Epidermal melanocyte (primary cell): ENCODE results near the gene WNK4.
"Not testable (repeated sequence)": the region's sequence is repeated elsewhere in the genome, so short reads cannot be mapped to it uniquely, and the experiment has no call there.

Experiments
- DNase-seq: peaks from one replicate; pipeline ENCODE4 v3.0.0; 2011; ENCODE audit warnings: low spot score; ENCODE audit not compliant: insufficient read length

Gene WNK4

DNA sequence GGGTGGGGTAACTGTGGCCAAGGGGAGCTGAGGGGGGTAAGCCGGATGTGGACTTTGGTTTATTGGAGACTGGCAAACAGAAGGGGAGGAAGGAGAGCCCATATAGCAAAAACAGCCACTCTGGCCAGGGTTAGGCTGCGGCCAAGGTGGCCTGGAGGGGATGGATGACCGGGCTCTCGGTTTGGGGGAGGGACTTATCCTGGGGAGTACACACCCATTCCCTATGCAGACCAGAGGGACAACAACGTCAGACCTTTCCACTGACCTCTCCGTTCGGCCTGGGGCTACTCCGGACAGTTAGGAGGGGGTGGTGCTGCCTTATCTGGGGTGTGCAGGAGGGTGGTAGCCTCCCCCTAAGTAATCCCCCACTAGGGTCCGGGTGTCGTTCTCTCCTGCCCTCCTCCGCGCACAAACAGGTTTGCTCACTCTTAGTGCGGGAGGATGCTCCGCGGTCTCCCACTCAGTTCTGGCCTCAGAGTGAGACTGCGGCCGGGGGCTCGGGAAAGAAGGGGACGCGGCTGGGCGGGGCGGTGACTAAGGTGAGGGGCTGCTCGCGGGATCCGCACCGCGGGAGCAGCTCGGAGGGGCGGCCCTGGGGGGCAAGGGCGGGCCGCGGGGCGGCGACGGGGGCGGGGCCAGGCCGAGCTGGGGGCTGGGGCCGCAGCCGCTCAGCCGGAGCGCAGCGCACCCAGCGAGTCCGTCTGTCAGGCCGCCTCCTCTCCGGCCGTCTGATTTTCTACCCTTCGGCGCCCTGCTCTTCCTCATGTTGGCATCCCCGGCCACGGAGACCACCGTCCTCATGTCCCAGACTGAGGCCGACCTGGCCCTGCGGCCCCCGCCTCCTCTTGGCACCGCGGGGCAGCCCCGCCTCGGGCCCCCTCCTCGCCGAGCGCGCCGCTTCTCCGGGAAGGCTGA lies at the start of gene WNK4:
Gene WNK4 (plus strand): TSS at position 675 of the 915 bp plus-strand sequence. CDS start 89 bp downstream, at position 764.
- DNase-seq: no peak

DNA sequence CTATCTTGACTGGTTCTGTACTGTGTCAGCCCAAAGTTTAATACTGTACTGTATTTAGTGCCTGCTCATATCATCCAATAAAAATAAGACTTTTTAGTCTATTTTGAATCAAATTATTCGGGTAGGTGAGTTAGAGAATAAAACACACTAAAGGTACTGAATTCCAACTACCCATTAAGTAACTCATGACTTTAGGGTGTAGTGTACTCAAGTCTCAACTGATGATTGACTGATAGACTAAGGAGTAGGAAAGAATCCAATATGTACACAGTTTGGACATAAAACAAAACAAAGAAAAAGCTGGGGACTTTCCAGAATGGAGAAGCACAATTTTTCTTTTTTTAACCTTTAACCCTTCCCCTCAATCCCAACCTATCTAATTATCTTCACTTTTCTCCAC lies 39.7 kb upstream of the WNK4 start:
- DNase-seq: no peak

DNA sequence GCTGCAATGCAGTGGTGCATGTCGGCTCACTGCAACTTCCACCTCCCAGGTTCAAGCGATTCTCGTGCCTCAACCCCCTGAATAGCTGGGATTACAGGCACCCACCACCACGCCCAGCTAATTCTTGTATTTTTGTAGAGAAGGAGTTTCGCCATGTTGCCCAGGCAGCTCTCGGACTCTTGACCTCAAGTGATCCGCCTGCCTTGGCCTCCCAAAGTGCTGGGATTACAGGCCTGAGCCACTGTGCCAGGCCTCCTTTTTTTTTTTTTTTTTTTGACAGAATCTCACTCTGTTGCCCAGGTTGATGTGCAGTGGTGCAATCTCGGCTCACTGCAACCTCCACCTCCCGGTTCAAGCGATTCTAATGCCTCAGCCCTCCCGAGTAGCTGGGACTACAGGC lies 37.5 kb upstream of the WNK4 start:
- DNase-seq: not testable (repeated sequence)

DNA sequence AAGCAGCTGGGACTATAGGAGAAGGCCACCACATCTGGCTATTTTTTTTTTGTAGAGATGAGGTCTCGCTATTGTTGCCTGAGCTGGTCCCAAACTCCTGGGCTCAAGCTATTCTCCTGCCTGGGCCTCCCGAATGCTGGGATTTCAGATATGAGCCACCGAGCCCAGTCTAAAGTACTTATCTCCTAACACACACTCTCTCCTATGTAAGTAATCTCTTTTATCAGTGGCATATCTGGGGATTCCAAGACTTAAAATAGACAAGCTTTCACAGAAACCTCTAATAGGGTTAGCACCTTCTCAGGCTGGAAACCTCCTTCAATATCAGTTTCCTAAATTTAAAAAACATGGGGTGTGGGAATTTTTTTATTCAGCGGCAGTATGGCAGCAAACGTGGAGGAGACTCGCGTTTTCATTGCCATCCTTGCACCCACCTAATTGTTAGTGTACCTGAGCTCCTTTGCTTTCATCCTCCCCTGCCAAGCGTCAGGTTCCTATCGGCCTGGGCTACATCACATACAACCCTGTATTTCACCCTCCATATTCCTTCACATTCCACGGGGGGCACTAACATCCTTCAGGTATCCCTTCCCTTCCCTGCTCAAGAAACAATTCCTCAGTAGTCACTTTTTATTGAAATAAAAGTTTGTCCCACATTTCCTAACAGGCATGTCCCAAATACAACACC lies 36.7 kb upstream of the WNK4 start:
- DNase-seq: no peak

DNA sequence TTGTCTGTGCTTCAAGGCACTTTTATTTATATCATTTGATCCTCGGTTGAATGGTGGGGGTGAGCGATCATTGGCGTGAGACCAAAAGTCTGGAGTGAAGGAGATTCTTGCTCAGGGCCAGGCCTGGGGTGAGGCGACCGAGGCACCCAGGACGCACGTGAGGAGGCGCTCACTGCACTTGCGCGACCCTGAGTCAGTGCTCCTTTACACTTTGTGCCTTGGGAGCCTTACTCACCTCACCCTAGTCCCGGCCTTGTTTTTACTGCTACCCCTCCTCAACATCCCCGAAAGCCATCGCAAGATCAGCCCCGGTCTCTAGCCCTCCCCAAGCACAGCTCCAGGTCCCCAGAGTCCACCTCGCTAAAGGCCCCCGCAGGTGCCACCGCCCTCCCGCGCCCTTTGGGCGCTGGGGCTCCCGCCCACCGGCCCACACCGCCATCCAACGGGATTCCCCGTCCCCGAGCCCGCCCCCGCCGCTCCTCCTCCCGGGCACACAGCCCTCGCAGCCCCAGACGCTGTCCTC lies 36.1 kb upstream of the WNK4 start:
- peak; percentile 52 for DNase-seq

DNA sequence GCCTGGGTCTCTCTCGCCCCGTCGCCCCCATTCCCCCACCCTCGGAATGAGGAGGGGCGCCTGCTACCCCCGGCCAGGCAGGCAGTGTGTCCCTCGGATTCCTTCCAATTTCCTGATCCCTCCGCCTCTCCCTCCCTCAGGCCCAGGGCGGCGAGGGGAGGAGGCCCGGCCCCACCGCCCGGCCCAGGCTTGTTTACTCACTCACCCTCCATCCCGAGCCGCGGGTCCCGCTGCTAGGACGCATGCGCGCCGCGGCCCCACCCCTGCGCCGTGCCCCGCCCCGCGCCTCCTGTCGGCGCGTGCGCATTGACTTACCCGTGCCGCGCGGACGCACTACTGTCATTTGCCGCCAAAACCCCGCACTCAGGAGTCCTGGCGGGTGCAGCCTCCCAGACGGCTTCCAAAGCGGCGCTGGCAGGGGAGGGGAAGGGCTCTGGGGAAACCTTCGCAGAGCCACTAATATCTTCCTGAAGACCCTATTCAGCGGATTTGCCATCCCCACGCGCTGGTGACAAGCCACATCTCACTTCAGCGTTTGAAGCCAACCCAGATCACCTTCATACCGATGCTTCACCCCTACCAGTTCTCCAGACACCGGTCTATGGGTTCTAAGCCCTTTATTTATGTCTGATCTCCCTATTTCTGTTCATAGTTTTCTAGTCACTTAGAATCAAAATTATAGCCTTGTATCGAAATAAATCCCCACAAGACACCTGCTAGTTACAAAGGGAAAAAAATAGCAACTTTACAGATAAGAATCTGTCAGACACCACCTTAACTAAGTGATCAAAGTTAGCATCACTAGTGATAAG lies 35.4 kb upstream of the WNK4 start, which contains the start of gene EZH1:
Gene EZH1 (minus strand): TSS at position 235 of the 812 bp plus-strand sequence. CDS start 16,099 bp downstream, outside the sequence.
- peak; percentile 99 for DNase-seq

DNA sequence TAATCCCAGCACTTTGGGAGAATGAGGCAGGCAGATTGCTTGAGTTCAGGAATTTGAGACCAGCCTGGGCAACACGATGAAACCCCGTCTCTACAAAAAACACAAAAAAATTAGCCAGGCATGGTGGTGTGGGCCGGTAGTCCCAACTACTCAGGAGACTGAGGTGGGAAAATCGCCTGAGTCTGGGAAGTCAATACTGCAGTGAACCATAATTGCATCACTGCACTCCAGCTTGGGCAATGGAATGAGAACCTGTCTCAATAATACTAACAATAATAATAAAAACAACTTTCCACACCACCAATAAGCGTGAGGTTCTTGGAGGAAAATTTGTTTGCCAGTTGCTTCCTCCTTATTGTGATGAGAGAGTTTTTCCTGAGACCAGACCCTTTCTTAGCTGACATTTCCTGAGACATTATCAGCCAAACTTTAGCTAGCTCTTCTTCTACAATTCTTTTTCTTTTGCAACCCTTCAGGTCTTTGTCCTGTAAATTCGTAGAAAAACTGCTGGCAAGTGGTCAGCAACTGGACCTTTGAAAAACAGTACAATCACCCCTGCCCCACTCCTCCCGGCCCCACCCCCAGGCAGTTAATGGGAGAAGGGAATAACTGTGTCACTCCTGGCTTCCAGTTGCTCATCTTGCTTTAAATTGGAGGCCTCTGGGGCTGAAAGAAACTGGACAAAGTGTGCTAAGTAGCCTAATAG lies 32.1 kb upstream of the WNK4 start:
- DNase-seq: no peak

DNA sequence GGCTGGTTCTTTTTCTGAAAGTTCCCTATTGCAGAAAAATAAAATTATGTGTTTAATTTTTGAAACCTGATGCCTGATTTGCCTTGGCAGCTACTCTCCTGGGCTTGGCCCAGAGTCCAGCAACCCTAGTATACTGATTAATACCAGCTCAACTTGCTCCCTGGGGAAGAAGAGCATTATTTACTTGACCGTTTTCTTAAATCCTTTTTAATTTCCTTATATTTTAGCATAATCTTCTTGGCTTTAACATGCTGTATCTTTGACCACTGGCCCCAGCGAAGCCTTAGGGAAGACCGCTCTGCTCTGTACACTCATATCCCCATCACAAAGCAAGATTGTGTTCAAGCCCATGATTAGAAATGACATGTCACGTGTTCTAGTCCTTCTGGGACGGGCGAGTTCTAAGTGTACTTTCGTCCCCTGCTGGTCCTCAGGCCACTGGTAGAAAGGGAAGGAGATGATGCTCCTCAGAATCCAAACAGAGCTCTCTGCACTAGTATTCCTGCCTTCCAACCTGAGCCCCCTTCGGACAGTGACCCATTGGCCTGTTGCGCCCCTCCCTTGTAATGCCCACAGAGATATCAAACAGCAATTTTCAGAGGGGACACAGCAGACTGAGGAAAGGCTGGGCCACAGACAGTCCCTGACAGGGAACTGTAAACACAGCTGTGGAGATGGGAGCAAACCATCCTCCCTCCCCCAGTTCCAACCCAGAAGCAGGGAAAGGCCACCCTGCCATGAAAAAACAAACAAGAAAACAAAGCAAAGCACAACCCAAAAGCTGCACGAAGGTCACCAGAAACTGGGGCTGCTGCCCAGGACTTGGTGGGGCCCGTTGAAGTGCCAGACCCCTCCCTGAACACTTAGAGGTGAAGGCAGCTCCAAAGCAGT lies 31.3 kb upstream of the WNK4 start:
- no peak for DNase-seq

DNA sequence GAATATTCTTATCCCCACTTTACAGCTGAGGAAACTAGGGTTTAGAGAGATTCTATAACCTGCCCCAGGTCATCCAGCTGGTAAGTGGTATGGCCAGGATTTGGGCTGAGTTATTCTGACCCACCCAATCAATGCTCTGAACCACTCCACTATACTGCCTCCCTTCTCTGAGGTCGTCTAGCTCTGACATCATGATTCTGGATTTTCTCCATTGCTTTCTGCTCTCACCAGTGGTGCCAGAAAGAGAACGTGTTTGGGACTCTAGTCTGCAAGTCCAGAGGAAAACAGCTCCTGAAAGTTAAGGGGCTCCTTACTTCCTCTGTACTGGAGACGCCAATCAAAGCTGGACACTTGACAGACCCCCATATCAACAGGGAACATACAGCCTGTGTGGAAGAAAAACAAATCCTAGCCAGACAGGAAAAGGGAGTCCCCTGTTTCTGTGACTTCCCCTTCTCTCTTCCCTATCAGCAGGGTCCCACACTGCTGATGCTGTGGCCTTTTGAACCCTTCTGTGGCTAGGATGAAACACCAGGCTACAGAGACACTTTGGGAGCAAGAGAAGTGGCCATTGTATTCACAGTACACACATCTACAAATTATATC lies 29.6 kb upstream of the WNK4 start:
- DNase-seq: no peak

DNA sequence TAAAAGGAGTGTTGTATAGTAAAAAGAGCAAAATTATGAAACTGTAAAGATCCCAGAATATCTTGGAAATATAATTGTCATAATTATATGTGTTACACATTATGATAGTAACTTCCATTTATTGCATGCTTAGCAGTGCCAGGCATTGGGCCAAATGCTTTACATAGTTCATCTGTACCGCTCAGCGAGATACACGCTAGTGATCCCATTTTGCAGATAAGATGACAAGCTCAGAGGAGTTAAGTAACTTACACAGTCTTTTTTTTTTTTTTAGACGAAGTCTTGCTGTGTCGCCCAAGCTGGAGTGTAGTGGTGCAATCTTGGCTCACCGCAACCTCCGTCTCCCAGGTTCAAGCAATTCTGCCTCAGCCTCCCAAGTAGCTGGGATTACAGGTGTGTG lies 28.8 kb upstream of the WNK4 start:
- DNase-seq: no peak

DNA sequence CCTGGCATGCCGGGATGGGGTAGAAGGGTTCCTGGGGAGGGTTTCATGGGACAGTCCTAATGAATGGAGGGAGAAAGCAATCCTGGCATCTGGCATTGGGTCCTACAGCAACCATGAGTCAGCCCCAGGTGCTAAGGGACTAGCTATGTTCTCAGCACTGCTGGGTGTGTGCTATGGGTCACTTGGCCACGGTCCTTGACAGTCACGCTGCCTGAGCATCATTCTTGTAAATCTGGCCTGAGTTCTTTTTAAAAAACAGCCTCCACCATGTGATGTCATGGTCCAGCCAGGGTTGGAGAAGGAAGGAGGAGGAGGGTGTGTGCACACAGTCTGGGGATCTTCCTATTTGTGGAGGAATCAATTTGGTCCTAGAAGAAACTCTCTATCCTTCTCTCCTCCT lies 25.6 kb upstream of the WNK4 start:
- no peak for DNase-seq

DNA sequence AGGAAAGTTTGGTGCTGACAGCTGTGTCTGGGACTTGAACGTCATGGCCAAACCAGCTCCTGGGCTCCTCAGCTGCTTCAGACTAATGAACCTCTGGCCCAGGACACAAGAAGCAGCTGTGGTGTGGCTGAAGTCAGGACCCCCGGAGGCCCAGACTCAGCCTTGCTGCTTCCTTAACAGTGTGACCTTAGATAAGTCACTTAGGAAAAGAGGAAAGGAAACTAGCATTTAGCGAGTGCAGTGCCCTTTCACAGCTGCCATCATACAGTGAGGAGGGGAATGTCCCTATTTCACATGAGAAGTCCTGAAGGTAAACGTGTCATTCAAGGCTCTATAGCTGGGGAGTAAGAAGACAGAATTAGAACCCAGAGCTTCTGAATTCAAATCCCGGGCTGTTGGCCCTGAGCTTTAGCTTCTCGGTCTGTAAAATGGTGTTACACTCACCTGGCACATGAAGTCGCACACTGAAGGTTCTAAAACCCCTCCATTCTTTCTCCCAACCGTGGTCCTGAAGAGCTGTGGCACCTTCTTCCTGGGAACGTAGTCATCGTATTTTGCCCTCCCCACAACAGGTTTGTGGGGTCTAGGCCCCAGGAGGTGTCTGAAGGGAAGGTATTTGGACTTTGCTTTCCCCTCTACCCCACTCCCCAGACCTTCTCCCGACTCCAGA lies 20.3 kb upstream of the WNK4 start:
- no peak for DNase-seq

DNA sequence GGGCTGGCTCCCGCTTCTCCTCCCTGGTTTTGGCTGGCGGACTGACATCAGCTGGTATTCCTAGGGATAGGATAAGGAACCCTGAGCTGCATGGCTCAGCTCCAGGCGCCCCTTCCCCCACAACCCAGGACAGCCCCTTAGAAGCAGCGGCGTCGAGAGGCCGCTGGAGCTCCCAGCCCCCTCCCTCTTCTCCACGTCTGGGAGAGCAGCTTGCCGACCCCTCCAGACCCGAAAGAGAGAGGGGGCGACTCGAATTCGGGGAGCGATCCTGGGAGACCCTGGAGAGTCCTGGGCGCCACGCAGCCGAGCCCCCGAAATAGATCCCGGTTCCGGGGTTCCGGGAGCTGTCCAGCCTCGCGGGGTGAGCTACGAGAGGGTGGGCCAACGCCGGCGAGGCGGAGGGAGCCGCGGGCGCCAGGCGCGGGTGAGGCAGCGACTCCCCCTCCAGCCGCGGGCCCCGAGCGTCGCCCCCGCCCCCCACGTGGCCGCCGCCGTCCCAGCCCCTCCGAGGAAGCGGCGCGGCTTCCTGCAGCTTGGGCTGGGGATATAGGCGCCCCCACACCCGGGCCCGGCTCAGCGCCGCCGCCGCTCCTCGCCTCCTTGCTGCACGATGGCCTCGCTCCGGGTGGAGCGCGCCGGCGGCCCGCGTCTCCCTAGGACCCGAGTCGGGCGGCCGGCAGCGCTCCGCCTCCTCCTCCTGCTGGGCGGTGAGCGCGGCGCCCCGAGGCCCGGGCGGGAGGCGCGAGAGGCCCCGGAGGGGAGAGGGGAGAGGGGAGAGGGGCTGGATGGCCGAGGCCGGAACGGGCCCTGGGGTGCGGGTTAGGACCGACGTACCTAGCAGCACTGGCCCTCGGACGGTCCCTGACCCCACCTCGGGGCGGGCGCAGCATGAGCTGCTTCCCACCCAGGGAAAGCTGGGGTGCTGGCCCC lies 19.5 kb upstream of the WNK4 start, which contains the start of gene RAMP2:
Gene RAMP2 (plus strand): TSS at position 576 of the 930 bp plus-strand sequence. CDS start 35 bp downstream, at position 611.
- no peak for DNase-seq

DNA sequence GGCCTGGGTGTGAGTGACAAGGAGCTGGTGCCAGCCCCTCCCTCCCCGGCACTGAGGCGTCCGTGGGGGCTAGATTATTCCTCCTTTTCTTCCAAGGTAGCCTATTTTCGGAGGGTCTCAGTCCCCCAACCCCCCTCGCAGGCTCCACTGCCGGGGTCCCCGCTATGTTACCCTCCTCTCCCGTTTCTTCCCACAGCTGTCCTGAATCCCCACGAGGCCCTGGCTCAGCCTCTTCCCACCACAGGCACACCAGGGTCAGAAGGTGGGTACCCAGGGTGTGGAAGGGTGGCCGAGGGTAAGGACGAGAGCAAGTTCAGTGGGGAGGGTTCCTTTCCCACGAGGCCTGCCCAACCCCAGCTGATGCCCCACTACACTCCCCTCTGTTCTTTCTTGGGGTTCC lies 18.8 kb upstream of the WNK4 start:
- DNase-seq: no peak

DNA sequence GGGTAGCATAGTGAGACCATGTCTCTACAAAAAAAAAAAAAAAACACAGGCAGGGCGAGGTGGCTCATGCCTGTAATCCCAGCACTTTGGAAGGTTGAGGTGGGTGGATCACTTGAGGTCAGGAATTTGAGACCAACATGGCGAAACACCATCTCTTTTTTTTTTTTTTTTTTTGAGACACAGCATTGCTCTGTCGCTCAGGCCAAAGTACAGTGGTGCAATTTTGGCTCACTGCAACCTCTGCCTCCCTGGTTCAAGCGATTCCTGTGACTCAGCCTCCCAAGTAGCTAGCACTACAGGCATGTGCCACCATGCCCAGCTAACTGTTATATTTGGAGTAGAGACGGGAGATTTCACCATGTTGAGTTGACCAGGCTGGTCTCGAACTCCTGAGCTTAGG lies 14.3 kb upstream of the WNK4 start:
- DNase-seq: no peak

DNA sequence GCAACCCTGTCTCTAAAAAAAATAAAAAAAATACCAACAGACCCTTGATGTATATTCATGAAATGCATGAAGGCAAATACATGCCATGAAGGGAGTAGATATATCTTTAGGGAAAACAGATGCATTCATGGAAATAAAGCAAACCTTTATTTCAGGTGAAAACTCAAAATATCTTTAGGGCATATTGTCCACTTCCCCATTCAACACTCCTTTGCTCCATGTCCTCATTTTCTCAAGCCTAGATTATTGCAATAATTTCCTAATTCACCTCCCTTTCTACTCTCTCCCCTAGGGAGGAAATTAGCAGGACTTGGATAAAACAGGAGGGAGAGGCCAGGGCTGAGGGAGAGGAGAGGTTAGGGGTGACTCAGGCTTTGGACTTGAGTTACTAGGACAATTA lies 12.9 kb upstream of the WNK4 start:
- DNase-seq: no peak

DNA sequence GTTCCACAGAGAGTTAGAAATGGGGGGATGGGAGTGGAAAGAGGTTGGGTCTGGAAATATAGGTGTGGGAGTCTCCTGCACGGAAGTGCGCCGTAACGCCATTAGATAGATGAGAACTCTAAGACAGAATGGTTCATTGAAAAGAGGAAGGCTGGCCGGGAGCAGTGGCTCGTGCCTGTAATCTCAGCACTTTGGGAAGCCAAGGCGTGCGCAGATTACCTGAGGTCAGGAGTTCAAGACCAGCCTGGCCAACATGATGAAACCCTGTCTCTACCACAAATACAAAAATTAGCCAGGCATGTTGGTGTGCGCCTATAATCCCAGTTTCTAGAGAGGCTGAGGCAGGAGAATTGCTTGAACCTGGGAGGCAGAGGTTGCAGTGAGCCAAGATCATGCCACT lies 12.4 kb upstream of the WNK4 start:
- DNase-seq: not testable (repeated sequence)

DNA sequence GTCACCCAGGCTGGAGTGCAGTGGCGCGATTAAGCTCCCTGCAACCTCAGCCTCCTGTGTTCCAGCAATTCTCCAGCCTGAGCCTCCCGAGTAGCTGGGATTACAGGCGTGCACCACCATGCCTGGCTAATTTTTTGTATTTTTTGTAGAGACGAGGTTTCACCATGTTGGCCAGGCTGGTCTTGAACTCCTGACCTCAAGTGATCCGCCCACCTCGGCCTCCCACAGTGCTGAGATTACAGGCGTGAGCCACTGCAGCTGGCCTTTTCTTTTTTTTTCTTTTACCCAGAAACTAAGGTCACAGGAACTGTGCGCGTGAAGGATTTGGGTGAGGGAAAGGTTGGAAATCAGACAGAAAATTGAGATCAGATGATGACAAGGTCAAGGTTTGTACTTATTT lies 10.4 kb upstream of the WNK4 start:
- DNase-seq: not testable (repeated sequence)
